GM12864 (cell line): ENCODE data around the gene SPEG.
A peak's percentile ranks its signal among the peaks of the same experiment; 100 is the strongest.

Experiments used
- DNase-seq: peaks from one replicate; pipeline ENCODE4 v3.0.0-alpha.2; 2011; ENCODE audit warnings: low read depth
- H3K4me3 ChIP-seq: 2 replicates; pipeline ENCODE4 v1.5.1; 2011; ENCODE audit warnings: mild to moderate bottlenecking, low read depth, low read length, control low read depth
- TF ChIP-seq, protein P1 (sequence below): IDR thresholded peaks from 2 replicates; pipeline ENCODE4 v1.5.1; 2011; ENCODE audit warnings: low read depth, mild to moderate bottlenecking, moderate library complexity, low read length, control low read depth, inconsistent platforms; ENCODE audit errors: missing control alignments

The SPEG gene

GRCh38 chr2:219490600-219491130 is 56.0 kb downstream of the SPEG start:
- no peak overlapping the region for H3K4me3 ChIP-seq
- DNase-seq: no peak
- TF ChIP-seq, protein P1, sequence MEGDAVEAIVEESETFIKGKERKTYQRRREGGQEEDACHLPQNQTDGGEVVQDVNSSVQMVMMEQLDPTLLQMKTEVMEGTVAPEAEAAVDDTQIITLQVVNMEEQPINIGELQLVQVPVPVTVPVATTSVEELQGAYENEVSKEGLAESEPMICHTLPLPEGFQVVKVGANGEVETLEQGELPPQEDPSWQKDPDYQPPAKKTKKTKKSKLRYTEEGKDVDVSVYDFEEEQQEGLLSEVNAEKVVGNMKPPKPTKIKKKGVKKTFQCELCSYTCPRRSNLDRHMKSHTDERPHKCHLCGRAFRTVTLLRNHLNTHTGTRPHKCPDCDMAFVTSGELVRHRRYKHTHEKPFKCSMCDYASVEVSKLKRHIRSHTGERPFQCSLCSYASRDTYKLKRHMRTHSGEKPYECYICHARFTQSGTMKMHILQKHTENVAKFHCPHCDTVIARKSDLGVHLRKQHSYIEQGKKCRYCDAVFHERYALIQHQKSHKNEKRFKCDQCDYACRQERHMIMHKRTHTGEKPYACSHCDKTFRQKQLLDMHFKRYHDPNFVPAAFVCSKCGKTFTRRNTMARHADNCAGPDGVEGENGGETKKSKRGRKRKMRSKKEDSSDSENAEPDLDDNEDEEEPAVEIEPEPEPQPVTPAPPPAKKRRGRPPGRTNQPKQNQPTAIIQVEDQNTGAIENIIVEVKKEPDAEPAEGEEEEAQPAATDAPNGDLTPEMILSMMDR: no peak

DNA sequence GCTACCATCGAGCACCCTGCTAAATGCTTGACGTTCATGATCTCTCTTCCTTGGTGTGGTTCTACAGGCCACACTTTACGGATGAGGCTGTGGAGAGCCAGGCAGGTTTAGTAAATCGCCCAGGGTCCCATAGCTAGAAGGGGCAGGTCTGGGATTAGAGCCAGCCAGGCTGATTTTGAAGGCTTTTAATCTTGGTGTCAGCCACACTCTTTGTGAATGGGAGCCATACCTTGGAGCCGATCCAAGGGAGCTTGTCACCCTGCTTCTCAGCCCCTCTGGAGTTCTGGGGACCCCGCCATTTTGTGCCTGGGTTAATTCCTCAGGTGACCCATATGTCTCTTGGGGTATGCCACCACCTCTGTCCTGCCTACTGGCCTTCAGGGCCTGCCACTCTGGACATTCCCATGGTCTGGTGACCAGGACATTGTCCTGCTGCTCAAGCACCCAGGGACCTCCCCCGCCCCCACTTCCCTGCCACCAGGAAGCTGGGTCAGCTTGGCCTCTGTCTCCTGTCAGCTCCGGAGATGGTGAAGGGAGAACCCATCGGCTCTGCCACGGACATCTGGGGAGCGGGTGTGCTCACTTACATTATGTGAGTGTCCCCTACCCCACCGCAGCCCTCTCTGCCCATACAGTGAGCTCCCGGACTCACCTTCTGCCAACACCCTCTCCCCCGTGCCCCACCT is 56.8 kb downstream of the SPEG start:
- DNase-seq: no peak
- no peak overlapping the region for H3K4me3 ChIP-seq
- TF ChIP-seq, protein P1: no peak

DNA sequence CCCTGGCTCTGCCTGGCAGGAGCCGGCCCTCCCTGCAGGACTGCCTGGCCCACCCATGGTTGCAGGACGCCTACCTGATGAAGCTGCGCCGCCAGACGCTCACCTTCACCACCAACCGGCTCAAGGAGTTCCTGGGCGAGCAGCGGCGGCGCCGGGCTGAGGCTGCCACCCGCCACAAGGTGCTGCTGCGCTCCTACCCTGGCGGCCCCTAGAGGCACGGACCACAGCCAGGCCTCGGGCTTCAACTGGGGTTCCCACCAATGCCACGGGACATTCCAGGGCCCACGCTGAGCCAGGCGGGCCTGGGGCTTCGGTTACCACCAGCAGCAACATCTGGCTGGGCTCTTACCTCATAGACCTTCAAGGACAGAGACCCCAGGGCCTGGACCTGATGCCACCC is 57.9 kb downstream of the SPEG start:
- no peak overlapping the region for H3K4me3 ChIP-seq
- TF ChIP-seq, protein P1: no peak
- no peak for DNase-seq

- DNase-seq: no peak
- H3K4me3 ChIP-seq: no peak overlapping the region
- TF ChIP-seq, protein P1: no peak
Observed at GRCh38 chr2:219493086-219493485, 58.4 kb downstream of the SPEG start.

GRCh38 chr2:219494952-219495530 is 60.4 kb downstream of the SPEG start:
- no peak for DNase-seq
- H3K4me3 ChIP-seq: no peak overlapping the region
- TF ChIP-seq, protein P1: no peak

DNA sequence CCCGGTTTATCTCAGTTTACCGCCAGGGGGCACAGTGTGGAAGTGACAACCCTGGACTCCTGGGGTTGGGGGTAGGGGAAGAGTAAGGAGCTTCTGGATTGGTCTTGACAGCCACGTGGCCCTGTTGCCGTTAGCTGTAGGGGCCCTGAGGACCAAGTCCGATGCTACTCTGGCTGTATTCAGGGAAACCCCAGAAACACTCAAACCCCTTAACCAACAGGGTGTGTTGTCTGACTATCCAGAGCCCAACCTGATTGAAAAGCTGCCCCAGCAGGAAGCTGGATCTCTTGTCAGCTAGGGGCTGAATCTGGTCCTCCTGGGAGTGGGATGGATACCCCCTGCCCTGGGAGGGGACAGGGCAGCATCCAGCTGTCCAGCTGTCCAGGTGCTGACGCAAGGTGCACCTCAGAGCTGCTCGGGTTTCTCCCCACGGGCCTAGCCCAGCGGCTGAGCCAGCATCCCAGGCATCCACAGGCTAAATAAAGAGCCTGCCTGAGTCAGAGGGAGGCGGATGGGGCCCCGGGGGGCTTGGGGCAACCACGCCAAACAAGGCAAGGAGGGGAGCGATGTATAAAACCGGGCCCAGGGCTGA is 61.0 kb downstream of the SPEG start:
- TF ChIP-seq, protein P1: peak; percentile 52
- peak; percentile 31 for DNase-seq
- no peak overlapping the region for H3K4me3 ChIP-seq
